OCI-M2 (cell line): ENCODE results near the gene DDIAS.
A peak's percentile ranks its signal among the peaks of the same experiment; 100 is the strongest.
"Not testable (repeated sequence)": the region's sequence is repeated elsewhere in the genome, so short reads cannot be mapped to it uniquely, and the experiment has no call there.

ENCODE experiments used
- DNase-seq: peaks from one replicate; lab custom pipeline; 2025; ENCODE audit not compliant: unreplicated experiment; lab: John Stamatoyannopoulos, UW

DDIAS gene, protein sequence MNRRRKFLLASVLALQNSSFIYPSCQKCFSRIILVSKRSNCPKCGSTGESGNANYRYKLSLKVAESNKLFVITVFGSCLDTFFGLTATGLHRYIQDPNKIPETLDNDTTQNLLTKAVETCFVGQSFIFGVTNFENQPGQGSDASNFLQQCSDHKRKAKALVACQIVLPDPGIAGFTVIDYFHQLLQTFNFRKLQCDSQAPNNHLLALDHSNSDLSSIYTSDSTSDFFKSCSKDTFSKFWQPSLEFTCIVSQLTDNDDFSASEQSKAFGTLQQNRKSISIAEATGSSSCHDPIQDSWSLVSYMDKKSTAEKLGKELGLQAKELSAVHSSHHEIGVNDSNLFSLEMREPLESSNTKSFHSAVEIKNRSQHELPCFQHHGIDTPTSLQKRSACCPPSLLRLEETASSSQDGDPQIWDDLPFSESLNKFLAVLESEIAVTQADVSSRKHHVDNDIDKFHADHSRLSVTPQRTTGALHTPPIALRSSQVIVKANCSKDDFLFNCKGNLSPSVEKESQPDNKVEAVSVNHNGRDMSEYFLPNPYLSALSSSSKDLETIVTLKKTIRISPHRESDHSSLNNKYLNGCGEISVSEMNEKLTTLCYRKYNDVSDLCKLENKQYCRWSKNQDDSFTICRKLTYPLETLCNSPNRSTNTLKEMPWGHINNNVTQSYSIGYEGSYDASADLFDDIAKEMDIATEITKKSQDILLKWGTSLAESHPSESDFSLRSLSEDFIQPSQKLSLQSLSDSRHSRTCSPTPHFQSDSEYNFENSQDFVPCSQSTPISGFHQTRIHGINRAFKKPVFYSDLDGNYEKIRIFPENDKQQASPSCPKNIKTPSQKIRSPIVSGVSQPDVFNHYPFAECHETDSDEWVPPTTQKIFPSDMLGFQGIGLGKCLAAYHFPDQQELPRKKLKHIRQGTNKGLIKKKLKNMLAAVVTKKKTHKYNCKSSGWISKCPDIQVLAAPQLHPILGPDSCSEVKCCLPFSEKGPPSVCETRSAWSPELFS

DNA sequence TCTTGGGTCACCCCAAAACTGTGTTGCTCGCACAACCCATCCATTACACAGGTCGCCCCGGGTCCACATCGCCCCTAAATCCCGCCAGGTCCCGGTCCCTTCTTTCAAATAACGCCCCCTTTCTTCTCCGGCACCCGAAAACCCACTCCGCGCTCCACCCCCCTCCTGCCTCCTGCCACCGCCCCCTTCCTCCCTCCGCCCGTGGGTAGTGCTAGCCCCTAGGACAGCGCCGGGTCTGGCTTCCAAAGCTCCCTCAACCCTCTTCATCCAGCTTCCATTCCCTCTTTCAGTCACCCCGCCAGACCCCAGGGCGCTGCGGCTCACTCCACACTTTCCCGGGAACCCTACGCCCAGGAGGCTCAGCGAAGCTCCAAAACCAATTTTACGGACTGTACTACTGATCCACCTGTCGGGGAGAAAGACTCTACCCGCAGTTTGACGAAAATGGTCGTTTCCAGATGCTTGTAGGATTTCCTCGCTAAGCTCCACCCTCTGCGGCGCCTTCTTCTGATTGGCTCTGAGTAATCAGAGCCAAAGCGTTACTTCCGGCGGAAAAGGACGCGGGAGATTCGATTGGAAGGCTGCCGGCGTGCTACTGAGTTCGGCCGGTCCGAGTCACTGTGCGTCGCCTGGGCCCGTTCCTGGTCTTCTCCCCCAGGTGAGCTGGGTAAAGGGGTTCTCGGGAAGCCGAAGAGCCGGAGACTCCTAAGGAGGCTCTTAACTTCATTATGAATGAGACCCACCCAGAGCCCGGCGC lies at the start of gene DDIAS:
DDIAS (plus strand) TSS at position 572 of the 757 bp plus-strand sequence. CDS start 13,003 bp downstream, outside the sequence.
- DNase-seq, result peak; percentile 69

DNA sequence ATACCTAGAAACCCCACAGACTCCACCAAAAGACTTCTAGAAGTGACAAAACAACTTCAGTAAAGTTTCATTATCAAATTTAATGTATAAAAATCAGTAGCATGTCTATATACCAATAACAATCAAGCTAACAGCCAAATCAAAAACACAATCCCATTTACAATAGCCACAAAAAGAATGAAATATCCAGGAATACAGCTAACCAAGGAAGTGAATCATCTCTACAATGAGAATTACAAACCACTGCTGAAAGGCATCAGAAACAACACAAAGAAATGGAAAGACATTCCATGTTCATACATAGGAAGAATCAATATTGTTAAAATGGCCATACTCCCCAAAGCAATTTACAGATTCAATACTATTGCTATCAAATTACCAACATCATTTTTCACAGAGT lies 47.3 kb upstream of the DDIAS start:
- DNase-seq, result no peak

GRCh38 chr11:82854916-82855315 lies 46.6 kb upstream of the DDIAS start:
- not testable (repeated sequence) for DNase-seq

- no peak for DNase-seq
Measured at GRCh38 chr11:82855616-82856015, 45.9 kb upstream of the DDIAS start.

- no peak for DNase-seq
Measured at GRCh38 chr11:82857145-82857544, 44.4 kb upstream of the DDIAS start.

- DNase-seq, result no peak
Measured at GRCh38 chr11:82858133-82858532, 43.4 kb upstream of the DDIAS start.

- DNase-seq, result no peak
Measured at GRCh38 chr11:82858556-82859091, 42.9 kb upstream of the DDIAS start.

DNA sequence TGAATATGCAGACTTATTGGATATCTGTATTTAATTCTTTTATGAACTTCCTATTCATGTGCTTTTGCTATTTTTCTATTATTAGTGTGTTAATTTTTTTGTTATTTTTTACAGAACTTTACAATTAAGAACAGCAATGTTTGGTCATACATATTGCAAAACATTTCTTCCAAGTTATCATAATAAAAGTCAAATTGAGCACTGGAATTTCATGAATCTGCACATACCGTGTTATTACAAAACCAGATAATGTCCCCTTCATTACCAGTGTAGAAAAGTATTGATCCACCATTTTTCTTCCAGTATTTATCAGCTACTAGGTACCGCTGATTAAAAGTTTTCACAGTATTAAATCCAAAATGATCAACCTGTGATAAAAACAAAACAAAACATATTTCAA lies 41.8 kb upstream of the DDIAS start:
- DNase-seq, result no peak

DNA sequence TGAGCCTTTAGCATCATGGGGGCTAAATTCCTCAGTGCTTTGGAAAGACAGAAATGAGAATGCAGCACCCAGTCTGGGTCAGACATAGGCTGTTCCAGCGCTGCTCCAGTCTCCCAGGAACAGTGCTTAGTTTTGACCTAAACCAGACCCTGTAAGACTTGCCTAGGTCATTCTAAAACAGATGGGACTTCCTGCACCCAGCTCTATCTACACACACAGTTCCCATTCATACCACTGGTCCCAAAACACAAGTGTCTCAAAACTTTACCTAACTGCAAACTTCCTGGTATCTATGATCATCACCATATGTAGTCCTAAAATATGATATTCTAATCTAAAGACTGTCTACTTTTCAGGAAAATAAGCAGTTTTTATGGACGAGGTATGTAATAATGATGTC lies 39.2 kb upstream of the DDIAS start:
- DNase-seq, result no peak

GRCh38 chr11:82863209-82863608 lies 38.3 kb upstream of the DDIAS start:
- DNase-seq, result no peak

DNA sequence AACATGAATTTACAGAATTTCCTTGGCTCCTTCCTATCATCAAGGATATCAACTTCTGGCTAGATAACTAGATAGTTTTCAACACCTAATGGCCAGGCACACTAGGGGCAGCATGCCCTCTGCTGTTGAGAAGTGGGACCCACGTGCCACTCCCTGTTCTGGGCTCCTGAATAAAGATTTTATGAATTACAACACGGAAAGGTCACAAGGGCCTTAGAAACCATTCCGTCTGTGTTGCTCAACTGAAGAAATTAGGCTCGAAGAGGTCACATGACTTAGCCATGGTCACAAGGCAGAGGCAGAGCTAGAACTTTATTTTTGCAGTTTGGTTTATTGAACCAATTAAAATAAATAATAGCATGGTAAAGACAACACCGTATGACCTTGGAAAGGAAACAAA lies 37.3 kb upstream of the DDIAS start:
- DNase-seq, result no peak

DNA sequence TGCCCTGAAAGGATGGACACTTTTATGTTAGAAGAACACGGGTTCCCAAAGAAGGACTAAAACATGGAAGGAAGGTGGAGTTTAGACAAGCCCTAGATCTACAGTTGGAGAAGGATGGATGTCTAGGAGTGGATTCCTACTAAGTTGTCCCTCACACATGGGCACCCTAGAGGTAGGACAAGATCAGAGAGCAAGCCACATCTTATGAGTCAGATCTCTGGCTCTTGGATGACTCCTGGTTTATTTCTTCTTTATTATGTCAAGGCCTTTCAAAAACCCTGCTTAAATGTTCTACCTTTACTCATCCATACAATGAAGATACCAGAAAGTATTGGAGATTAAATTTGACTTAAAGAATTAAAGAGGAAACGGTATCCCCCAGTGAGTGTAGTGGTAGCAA lies 35.7 kb upstream of the DDIAS start:
- DNase-seq, result no peak

DNA sequence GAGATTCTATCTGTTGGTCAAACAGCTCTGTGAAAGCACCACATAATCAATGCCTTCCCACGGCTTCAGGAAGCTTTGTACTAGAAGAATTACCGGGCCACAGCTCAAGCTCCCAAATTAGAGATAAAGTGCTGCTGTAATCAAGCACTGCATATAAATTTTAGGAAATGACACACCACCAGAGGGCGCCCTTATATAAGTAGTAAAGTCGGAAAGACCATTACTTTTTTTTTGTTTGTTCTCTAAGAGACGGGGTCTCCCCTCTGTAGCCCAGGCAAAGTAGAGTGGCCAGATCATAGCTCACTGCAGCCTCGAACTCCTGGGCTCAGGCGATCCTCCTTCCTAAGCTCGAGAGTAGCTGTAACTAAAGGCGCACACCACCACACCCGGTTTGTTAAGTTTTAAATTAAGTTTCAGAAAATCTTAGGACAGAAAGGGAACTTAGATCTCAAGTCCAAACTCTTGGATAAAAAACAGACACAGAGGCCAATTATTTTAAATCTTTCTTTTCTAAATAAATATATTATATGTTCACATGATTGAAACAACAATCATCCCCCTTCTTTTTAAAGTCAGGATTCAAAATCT lies 33.9 kb upstream of the DDIAS start:
- DNase-seq, result peak; percentile 71

- DNase-seq, result no peak
Measured at GRCh38 chr11:82869657-82870056, 31.9 kb upstream of the DDIAS start.

- no peak for DNase-seq
Measured at GRCh38 chr11:82871646-82872045, 29.9 kb upstream of the DDIAS start.

GRCh38 chr11:82872377-82873150 lies 29.0 kb upstream of the DDIAS start:
- DNase-seq, result no peak

- DNase-seq, result no peak
Measured at GRCh38 chr11:82873919-82874333, 27.6 kb upstream of the DDIAS start.

- DNase-seq, result no peak
Measured at GRCh38 chr11:82874646-82875523, 26.7 kb upstream of the DDIAS start.

GRCh38 chr11:82883853-82884252 lies 17.7 kb upstream of the DDIAS start:
- DNase-seq, result no peak
